Measurements from ENCODE around the gene VSX2.

VSX2 gene

DNA sequence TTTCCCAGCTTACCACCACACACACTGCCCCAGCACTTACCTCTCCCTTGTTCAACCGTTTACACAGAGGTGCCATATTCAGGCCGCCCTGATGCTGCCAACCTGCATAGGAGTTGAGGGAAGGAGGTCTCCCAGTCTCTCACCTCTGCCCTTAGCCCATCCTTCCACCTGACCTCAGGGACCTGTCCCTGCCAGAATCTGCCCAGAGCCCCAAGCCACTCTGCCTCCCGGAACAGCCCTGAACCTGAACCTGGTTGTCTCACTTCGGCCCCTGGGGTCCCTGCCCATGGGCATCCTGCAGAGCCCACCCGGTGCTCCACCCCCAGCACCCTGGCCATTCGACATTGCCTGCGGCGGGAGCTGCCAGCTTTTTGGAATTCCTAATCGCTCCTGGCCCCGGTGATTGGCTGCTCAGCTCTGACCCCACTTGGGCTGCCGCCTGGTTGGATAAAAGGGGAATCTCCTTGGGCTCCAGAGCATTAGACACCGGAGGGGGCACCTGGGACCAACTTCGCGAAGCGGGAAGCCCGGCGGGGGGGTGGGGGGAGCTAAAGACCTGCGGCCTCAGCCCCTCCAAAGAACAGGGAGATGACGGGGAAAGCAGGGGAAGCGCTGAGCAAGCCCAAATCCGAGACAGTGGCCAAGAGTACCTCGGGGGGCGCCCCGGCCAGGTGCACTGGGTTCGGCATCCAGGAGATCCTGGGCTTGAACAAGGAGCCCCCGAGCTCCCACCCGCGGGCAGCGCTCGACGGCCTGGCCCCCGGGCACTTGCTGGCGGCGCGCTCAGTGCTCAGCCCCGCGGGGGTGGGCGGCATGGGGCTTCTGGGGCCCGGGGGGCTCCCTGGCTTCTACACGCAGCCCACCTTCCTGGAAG lies at the start of gene VSX2:
TSS of gene VSX2 (plus strand) at position 476 of the 874 bp plus-strand sequence. CDS start at position 589, 113 bp downstream.
- DNase-seq: no peak

DNA sequence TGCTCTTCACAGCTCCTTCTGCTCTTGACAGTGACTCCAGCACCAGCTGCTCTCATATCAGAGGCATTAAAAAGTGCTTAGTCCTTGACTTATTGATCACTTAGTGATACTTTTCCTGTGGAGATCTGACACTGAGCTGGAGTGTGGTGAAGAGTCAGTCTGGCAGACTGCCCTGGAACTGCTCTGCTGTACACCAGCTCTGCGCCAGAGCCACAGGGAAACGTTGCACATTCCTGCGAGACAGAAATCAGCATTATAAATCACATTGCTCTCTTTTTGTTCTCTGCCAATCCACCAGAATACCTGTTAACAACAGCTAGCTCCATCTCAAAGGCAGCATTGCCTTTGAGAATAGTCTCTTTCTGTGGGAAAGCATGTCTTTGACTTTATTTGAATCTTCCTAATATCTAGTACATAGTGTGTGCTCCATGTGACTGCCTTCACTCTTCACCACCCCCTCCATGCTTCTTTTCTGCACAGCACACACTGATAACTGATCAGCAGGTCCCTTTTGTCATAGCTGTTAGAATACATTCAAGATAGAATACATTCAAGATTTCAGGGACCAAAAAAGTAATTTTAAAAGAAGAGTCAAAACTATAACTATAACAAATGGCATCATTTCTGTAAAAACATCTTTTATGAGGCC lies 48.2 kb upstream of the VSX2 start:
- no peak for DNase-seq

- no peak for DNase-seq
These were observed 44.6 kb upstream of the VSX2 start for GRCh38 chr14:74194506-74195274.

GRCh38 chr14:74195623-74196022 lies 43.6 kb upstream of the VSX2 start:
- no peak for DNase-seq

DNA sequence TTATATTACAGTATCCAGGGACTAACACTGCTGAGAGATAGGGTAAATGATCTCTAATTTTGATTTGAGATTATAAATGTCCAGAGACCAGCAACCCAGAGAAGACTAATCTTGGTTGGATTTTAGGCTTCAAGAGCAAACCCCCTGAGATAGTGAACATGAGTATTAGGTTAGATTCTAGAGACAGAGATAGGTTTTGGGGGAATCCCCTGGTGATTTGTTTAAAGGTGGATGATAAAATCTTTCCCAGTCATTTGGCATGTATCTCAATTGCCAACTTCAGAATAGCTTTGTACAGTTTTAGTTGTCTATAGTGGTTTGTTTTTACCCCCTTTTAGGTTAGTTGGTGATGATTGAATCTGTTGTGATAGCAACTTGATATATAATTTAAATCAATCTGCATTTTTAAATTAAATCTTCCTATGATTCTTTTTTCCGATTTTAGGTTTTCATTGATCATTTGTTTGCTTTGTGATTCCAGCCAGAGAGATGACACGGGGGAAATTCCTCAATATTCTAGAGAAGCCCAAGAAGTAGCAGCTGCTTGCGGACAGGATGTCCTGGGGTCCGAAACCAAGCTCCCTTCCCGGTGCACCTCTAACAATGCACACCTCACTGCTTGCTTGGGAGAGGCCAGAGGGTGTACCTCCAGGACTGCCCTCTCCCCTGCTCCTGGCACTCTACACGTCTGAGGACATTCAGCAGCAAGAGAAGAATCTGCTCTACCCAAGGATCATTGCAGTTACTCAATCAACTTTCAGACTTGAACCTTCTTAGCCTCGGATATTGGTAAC lies 40.6 kb upstream of the VSX2 start:
- DNase-seq: no peak

DNA sequence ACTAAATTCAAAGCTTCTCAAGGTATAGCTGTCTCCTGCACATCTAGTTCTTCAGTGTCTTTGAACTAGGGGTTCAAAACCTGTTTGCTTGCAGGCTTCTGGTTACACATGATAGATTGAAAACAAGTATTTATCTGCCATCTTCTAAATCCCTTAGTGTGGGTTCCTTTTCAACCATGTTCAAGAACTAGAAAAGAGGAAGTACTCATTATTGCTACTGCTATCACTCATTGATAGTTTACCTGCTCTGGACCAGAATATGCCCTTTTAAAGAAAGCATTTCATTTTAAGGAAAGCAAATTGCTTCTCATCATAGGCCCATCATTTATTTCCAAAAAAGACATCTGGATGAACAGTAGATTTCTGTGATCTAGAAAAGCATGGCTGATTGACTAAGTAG lies 37.1 kb upstream of the VSX2 start:
- DNase-seq: no peak

- no peak for DNase-seq
These were observed 35.6 kb upstream of the VSX2 start for GRCh38 chr14:74203639-74204038.

GRCh38 chr14:74204491-74204890 lies 34.8 kb upstream of the VSX2 start:
- DNase-seq: no peak

- DNase-seq: no peak
These were observed 33.4 kb upstream of the VSX2 start for GRCh38 chr14:74205882-74206281.

GRCh38 chr14:74207943-74208342 lies 31.3 kb upstream of the VSX2 start:
- no peak for DNase-seq

- no peak for DNase-seq
These were observed 30.6 kb upstream of the VSX2 start for GRCh38 chr14:74208642-74209041.

DNA sequence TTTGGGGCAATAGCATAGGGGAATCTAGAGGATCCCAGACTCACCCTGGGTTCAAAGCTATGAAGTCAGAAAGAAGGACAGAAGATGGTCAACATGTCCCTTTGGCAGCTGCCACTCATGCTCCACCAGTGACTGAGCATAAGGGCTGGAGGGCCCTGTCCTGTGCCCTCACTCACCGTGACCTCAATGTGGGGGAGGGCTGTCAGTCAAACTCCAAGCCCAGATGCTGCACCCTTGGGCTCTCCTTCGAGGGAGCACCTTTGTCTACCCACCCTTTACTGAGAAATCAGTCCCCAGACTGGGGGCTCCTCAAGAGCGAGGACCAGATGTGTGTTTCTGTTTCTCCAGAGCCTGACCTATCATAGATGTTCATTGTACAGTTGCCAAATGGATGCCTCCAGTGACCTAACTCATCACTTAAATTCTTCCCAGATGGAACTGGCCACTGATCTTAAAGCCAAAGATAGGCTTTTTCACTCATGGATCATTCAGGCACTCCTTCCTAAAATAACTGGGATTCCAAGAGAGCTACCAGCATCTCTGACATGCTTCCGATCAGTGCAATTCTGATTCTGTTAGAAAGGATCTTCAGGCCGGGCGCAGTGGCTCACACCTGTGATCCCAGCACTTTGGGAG lies 27.2 kb upstream of the VSX2 start:
- DNase-seq: no peak

- DNase-seq: peak; percentile 8
These were observed 25.1 kb upstream of the VSX2 start for GRCh38 chr14:74213907-74214803.

DNA sequence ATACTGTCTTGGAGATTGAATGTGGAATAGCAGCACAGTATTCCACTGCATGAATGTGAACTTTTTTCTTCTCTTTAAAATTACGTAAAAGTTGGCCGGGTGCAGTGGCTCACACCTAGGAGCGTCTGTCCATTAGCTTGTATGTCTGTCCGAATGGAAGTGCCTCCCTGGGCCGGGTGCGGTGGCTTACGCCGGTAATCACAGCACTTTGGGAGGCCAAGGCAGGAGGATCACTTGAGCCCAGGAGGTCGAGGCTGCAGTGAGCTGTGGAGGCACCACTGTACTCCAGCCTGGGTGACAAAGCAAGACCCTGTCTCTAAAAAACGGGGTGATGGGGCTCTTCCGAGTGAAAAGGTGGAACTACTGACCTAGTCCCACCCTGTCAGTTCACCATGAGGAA lies 22.6 kb upstream of the VSX2 start:
- DNase-seq: no peak

DNA sequence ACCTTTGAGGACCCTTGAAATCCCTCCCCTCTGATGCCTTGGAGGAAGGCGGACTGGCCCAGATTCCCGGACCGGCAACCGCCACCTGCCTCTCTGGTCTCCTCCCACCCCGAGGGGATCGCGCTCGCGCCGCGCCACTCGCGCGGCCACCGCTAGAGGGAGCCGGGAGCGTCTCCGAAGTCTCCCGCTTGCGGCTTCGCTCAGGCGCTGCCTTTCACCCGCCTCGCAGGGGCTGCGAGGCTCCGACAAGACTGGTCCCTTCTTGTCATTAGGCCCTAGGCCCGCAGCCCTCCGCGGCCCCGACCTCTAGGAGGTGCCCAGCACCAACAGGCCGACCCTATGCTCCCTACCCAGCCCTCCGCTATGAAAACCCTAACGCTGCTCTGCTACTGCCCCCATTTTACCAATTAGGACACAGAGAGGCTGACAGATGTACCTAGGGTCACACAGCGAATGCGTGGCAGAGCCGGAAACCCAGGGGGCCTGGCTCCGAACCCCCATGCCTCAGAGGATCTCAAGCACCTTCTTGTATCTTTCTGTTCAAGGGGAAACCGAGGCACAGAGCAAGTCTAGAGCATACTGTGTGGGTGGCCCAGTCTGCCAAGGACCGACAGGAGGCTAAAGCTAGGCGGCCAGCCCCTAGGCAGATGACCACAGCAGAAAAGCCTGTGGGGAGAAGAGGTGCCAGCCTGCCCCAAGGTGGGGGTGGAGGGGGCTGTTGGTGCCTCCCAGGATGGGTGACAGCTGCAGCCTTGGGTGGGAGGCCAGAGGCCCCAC lies 21.4 kb upstream of the VSX2 start:
- peak; percentile 61 for DNase-seq

- DNase-seq: no peak
These were observed 20.8 kb upstream of the VSX2 start for GRCh38 chr14:74218462-74218861.

DNA sequence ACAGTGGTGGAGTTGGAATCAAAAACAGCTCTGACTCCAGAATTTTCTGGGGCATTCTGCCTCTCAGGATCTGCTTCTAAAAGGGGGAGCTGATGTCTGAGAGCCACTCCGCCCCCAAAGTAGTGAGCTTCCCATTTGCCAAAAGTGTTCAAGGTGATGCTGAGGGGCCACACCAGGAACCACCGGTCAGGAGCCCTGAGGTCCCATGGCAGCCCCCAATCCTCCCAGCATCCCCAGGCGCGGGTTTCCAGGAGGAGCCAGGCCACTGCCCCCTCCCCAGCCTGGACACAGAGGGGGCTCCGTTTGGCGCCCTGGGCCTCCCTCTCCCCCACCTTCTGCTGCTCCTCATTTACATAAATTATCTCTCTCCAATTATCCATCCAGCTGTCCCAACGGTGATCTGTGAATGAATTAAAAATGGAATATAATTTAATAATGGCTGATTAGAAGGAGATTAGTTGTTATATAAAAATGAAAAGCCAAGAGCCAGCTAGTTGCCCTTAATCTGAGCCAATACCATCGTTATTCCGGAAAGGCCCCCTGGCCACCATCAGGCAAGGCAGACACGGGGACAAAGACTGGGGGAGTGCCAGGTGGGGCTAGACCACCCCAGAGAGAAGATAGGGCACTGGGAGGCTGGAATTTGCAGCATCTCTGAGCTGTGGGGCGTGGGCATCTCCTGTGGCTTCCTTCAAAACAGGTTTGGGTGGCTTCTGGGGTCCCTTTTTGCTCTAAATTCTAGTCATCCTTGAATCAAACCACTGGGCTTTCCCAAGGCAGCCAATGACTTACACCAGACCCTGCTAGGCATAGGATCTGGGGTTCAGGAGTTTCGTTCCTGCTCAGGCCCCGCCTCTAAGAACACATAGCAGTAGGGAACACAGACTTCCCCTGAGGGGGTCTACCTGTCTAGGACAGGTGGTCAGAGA lies 19.7 kb upstream of the VSX2 start:
- DNase-seq: no peak

GRCh38 chr14:74220991-74221390 lies 18.3 kb upstream of the VSX2 start:
- DNase-seq: no peak

- no peak for DNase-seq
These were observed 17.5 kb upstream of the VSX2 start for GRCh38 chr14:74221741-74222140.
